Left lung (tissue), 10 donors: ENCODE results near the gene ECD. TPM values are rescaled to one million over a fixed set of nuclear protein-coding genes. Genes with fewer than 3 reads are reported as not detected.
"Not testable (repeated sequence)": the region's sequence is repeated elsewhere in the genome, so short reads cannot be mapped to it uniquely, and the experiment has no call there.

Source experiments
- ATAC-seq: fragments of 200-7000 bp; cut with Tn5 transposase; one replicate; pipeline ENCODE4 v1.9.1; 2020; ENCODE audit warnings: moderate library complexity
- DNase-seq, 4 donors: peaks; one replicate each; pipeline ENCODE4 v3.0.0-alpha.2; 2013 to 2020
- H3K27ac ChIP-seq, 2 donors: fragments of 200-600 bp; sonication (generic) in 1 of 2; one replicate each; pipeline versions ENCODE4 v1.5.0 to v1.8.0; 2020 to 2021
- H3K27me3 ChIP-seq, 2 donors: fragments of 200-600 bp; sonication (generic) in 1 of 2; one replicate each; pipeline versions ENCODE4 v1.5.0 to v1.8.0; 2020 to 2021
- H3K36me3 ChIP-seq, 2 donors: fragments of 200-600 bp; sonication (generic) in 1 of 2; one replicate each; pipeline versions ENCODE4 v1.5.0 to v1.8.0; 2020 to 2021
- H3K4me1 ChIP-seq, 2 donors: fragments of 200-600 bp; one replicate each; pipeline ENCODE4 v1.8.0; 2021
- H3K4me3 ChIP-seq, 2 donors: fragments of 200-600 bp; sonication (generic) in 1 of 2; one replicate each; pipeline versions ENCODE4 v1.5.0 to v1.8.0; 2020 to 2021; ENCODE audit warnings: mild to moderate bottlenecking in 1 of 2
- H3K9me3 ChIP-seq, 2 donors: fragments of 200-600 bp; sonication (generic) in 1 of 2; one replicate each; pipeline versions ENCODE4 v1.5.0 to v1.8.0; 2020 to 2021
- CTCF ChIP-seq, 2 donors: fragments of 200-600 bp; sonication (generic) in 1 of 2; IDR thresholded peaks; one replicate each; pipeline versions ENCODE4 v1.5.0 to v1.8.0; 2021; ENCODE audit warnings: antibody characterized with exemption in 2 of 2
- intact Hi-C, 2 donors: fragments of 100-400 bp; cut with DNase I; formaldehyde crosslinking; loops; one replicate each; pipeline versions ENCODE4 v1.11.2 to v1.14.2; 2022
- polyA plus RNA-seq, 6 donors: library from polyadenylated mRNA; unstranded; fragments of 120-200 nt; gene quantifications; one replicate each; pipeline ENCODE4 v1.2.1, GENCODE V29; 2013; ENCODE audit not compliant: insufficient read length in 6 of 6
- total RNA-seq, 2 donors: library from RNA; stranded (reverse); fragmentation: NEBNext Ultra II Directional; extraction: Animal tissue kit (Norgen Biotek cat#: 25700); gene quantifications; one replicate each; pipeline ENCODE4 v1.2.1, GENCODE V29; 2021
- donor health status: DM: no; HTN: yes; CAD: no.
- donor health status: DM: no; HTN: no; CAD: no.

Gene ECD
- total and polyA plus RNA-seq, 8 donors = 22.6 to 42.7 (median 36.4) TPM

GRCh38 chr10:73152009-73152408 lies 15.8 kb downstream of the ECD start:
- DNase-seq (no peak), ATAC-seq (no peak)
- no peak for TF ChIP-seq CTCF (IDR thresholded peaks at IDR 0.05)
- H3K36me3 ChIP-seq = peaks cover 0 to 97% of the 10 kb centered on the region in 2 donors
- no peak overlapping the region for H3K4me3 ChIP-seq
- intact Hi-C loops = no loop called here
- no peaks in the 10 kb centered on the region for H3K9me3 ChIP-seq
- H3K27ac ChIP-seq = no peak overlapping the region
- no peaks in the 10 kb centered on the region for H3K4me1 ChIP-seq
- H3K27me3 ChIP-seq = no peaks in the 10 kb centered on the region

- DNase-seq, H3K4me3 ChIP-seq, H3K4me1 ChIP-seq, ATAC-seq, intact Hi-C loops, H3K9me3 ChIP-seq, H3K27ac ChIP-seq, H3K27me3 ChIP-seq: not testable (repeated sequence)
- peaks cover 0 to 97% of the 10 kb centered on the region in 2 donors for H3K36me3 ChIP-seq
Observed at GRCh38 chr10:73150633-73151413, 17.0 kb downstream of the ECD start.

GRCh38 chr10:73141603-73142002 lies 26.2 kb downstream of the ECD start:
- Histone ChIP-seq H3K4me1 (no peaks in the 10 kb centered on the region), H3K9me3 (no peaks in the 10 kb centered on the region), H3K27ac (no peak overlapping the region), H3K4me3 (no peak overlapping the region), H3K27me3 (no peaks in the 10 kb centered on the region), H3K36me3 (peaks cover 6 to 100% of the 10 kb centered on the region in 2 donors)
- intact Hi-C loops = no loop called here
- ATAC-seq (no peak), DNase-seq (no peak)
- no peak for TF ChIP-seq CTCF (IDR thresholded peaks at IDR 0.05)

- H3K27ac ChIP-seq = no peak overlapping the region
Observed at GRCh38 chr10:73139251-73139650, 28.6 kb downstream of the ECD start.

GRCh38 chr10:73136627-73137026 lies 31.2 kb downstream of the ECD start:
- no peak for TF ChIP-seq CTCF (IDR thresholded peaks at IDR 0.05)
- Histone ChIP-seq H3K27ac (no peak overlapping the region), H3K4me1 (no peaks in the 10 kb centered on the region), H3K27me3 (no peaks in the 10 kb centered on the region), H3K36me3 (peaks cover 6 to 100% of the 10 kb centered on the region in 2 donors), H3K4me3 (no peak overlapping the region), H3K9me3 (no peaks in the 10 kb centered on the region)
- no peak for ATAC-seq
- DNase-seq = no peak
- intact Hi-C loops = no loop called here

More at GRCh38 chr10:73139251-73139650, 28.6 kb downstream of the ECD start:
- Histone ChIP-seq H3K4me3 (no peak overlapping the region), H3K9me3 (no peaks in the 10 kb centered on the region), H3K36me3 (peaks cover 6 to 100% of the 10 kb centered on the region in 2 donors), H3K27me3 (no peaks in the 10 kb centered on the region), H3K4me1 (no peaks in the 10 kb centered on the region)
- no peak for DNase-seq
- intact Hi-C loops = no loop called here
- no peak for TF ChIP-seq CTCF (IDR thresholded peaks at IDR 0.05)
- no peak for ATAC-seq
